Dermis microvascular lymphatic vessel endothelial cell (primary cell): ENCODE results near the gene SLC22A31. TPM values are rescaled to one million over a fixed set of nuclear protein-coding genes. Genes with fewer than 3 reads are reported as not detected.
"Not testable (repeated sequence)": the region's sequence is repeated elsewhere in the genome, so short reads cannot be mapped to it uniquely, and the experiment has no call there.

ENCODE experiments used
- DNase-seq, 2 donors: peaks; one replicate each; pipeline versions ENCODE4 v3.0.0 to v3.0.0-alpha.2; 2010; ENCODE audit warnings: low read depth in 2 of 2
- total RNA-seq: library from RNA; depleted of rRNA; stranded (reverse); fragments of >200 nt; gene quantifications from 2 replicates; pipeline ENCODE4 v1.2.1, GENCODE V29; 2014

Gene SLC22A31
- total RNA-seq, result under 0.01 TPM in 1 of 2 replicates, not detected in the other

- no peak for DNase-seq
These were observed at the start of gene SLC22A31 for GRCh38 chr16:89200124-89200849. Gene SLC22A31 (minus strand): TSS chr16:89200537. CDS start chr16:89200501, 36 bp downstream.

GRCh38 chr16:89248196-89248982 is 48.1 kb upstream of the SLC22A31 start:
- no peak for DNase-seq

GRCh38 chr16:89247734-89248075 is 47.4 kb upstream of the SLC22A31 start:
- not testable (repeated sequence) for DNase-seq

- DNase-seq, result peak; percentile 33 to 82
These were observed 46.8 kb upstream of the SLC22A31 start for GRCh38 chr16:89246903-89247733.

GRCh38 chr16:89246383-89246902 is 46.1 kb upstream of the SLC22A31 start:
- no peak for DNase-seq

- no peak for DNase-seq
These were observed 44.4 kb upstream of the SLC22A31 start for GRCh38 chr16:89244754-89245153.

GRCh38 chr16:89244264-89244663 is 43.9 kb upstream of the SLC22A31 start:
- not testable (repeated sequence) for DNase-seq

- DNase-seq, result no peak
These were observed 43.3 kb upstream of the SLC22A31 start for GRCh38 chr16:89243664-89244063.

- DNase-seq, result no peak
These were observed 42.5 kb upstream of the SLC22A31 start for GRCh38 chr16:89242795-89243200.

- peak in 1 of 2 donors; percentile 45 for DNase-seq
These were observed 41.1 kb upstream of the SLC22A31 start for GRCh38 chr16:89241187-89242007.

GRCh38 chr16:89237733-89238132 is 37.4 kb upstream of the SLC22A31 start:
- DNase-seq, result no peak

- no peak for DNase-seq
These were observed 33.5 kb upstream of the SLC22A31 start for GRCh38 chr16:89233678-89234490.

- no peak for DNase-seq
These were observed 31.8 kb upstream of the SLC22A31 start for GRCh38 chr16:89232107-89232506.

GRCh38 chr16:89230255-89230654 is 29.9 kb upstream of the SLC22A31 start:
- no peak for DNase-seq

GRCh38 chr16:89224665-89225064 is 24.3 kb upstream of the SLC22A31 start:
- DNase-seq, result no peak

GRCh38 chr16:89222931-89223330 is 22.6 kb upstream of the SLC22A31 start:
- no peak for DNase-seq

GRCh38 chr16:89221604-89222003 is 21.3 kb upstream of the SLC22A31 start:
- no peak for DNase-seq

GRCh38 chr16:89219365-89219764 is 19.0 kb upstream of the SLC22A31 start:
- DNase-seq, result peak in 1 of 2 donors; percentile 11

- DNase-seq, result peak; percentile 57 to 91
These were observed 17.3 kb upstream of the SLC22A31 start, which contains the start of gene ZNF778 for GRCh38 chr16:89217388-89218191. Gene ZNF778 (plus strand): TSS chr16:89217703. CDS start chr16:89221128, 3,425 bp downstream.
